Loucy (cell line): Measurements from ENCODE around the gene STX18.
"Not testable (repeated sequence)": the region's sequence is repeated elsewhere in the genome, so short reads cannot be mapped to it uniquely, and the experiment has no call there.

Experiments
- H2AFZ ChIP-seq: fragments of 200-600 bp; sonication (generic); 2 replicates; pipeline ENCODE4 v1.6.0; 2016; ENCODE audit warnings: antibody characterized with exemption, mild to moderate bottlenecking, low read length, moderate library complexity
- H3F3A ChIP-seq: fragments of 200-600 bp; 2 replicates; pipeline ENCODE4 v1.6.0; 2016; ENCODE audit warnings: antibody characterized with exemption, low read depth, mild to moderate bottlenecking
- H3K27me3 ChIP-seq: fragments of 200-600 bp; sonication (generic); 2 replicates; pipeline ENCODE4 v1.6.1; 2014; ENCODE audit warnings: low read length, mild to moderate bottlenecking; ENCODE audit not compliant: insufficient read depth, poor library complexity, severe bottlenecking
- H3K36me3 ChIP-seq: fragments of 200-600 bp; sonication (generic); 2 replicates; pipeline ENCODE4 v1.6.1; 2016; ENCODE audit warnings: low read length; ENCODE audit not compliant: insufficient read depth
- H3K4me1 ChIP-seq: fragments of 200-600 bp; sonication (generic); 2 replicates; pipeline ENCODE4 v1.5.1; 2014; ENCODE audit warnings: low read length, mild to moderate bottlenecking; ENCODE audit not compliant: insufficient read depth, poor library complexity, severe bottlenecking
- H3K4me2 ChIP-seq: fragments of 200-600 bp; sonication (generic); 2 replicates; pipeline ENCODE4 v1.6.0; 2014; ENCODE audit warnings: antibody characterized with exemption, low read length, low read depth, mild to moderate bottlenecking; ENCODE audit not compliant: poor library complexity, severe bottlenecking
- H3K4me3 ChIP-seq: fragments of 200-600 bp; sonication (generic); 2 replicates; pipeline ENCODE4 v1.5.1; 2014; ENCODE audit warnings: low read length, mild to moderate bottlenecking, mixed read lengths; ENCODE audit not compliant: poor library complexity, severe bottlenecking
- H3K79me2 ChIP-seq: fragments of 200-600 bp; sonication (generic); 2 replicates; pipeline ENCODE4 v1.6.1; 2014; ENCODE audit warnings: low read length; ENCODE audit not compliant: insufficient read depth
- H3K9ac ChIP-seq: fragments of 200-600 bp; sonication (generic); 2 replicates; pipeline ENCODE4 v1.6.0; 2014; ENCODE audit warnings: mild to moderate bottlenecking, low read depth, low read length, moderate library complexity; ENCODE audit not compliant: poor library complexity, severe bottlenecking
- H3K9me2 ChIP-seq: fragments of 200-600 bp; sonication (generic); replicated peaks from 2 replicates; pipeline ENCODE4 v1.6.1; 2016; ENCODE audit warnings: low read depth, low read length, mixed read lengths
- H3K9me3 ChIP-seq: fragments of 200-600 bp; sonication (generic); 2 replicates; pipeline ENCODE4 v1.6.1; 2014; ENCODE audit warnings: mild to moderate bottlenecking, antibody characterized with exemption, low read length, low read depth; ENCODE audit not compliant: insufficient read depth
- H4K20me1 ChIP-seq: fragments of 200-600 bp; sonication (generic); 2 replicates; pipeline ENCODE4 v1.6.0; 2014; ENCODE audit warnings: antibody characterized with exemption, low read length, mild to moderate bottlenecking; ENCODE audit not compliant: insufficient read depth, poor library complexity, severe bottlenecking
- EZH2phosphoT487 ChIP-seq: fragments of 200-600 bp; IDR thresholded peaks from 2 replicates; pipeline ENCODE4 v1.6.1; 2018; ENCODE audit warnings: antibody characterized with exemption, mild to moderate bottlenecking, moderate library complexity, borderline replicate concordance
- TF ChIP-seq, protein P1 (sequence below): fragments of 200-600 bp; sonication (generic); conservative IDR thresholded peaks from 2 replicates; pipeline ENCODE4 v1.5.1; 2014; ENCODE audit warnings: mild to moderate bottlenecking, antibody characterized with exemption, low read length

Gene STX18

DNA sequence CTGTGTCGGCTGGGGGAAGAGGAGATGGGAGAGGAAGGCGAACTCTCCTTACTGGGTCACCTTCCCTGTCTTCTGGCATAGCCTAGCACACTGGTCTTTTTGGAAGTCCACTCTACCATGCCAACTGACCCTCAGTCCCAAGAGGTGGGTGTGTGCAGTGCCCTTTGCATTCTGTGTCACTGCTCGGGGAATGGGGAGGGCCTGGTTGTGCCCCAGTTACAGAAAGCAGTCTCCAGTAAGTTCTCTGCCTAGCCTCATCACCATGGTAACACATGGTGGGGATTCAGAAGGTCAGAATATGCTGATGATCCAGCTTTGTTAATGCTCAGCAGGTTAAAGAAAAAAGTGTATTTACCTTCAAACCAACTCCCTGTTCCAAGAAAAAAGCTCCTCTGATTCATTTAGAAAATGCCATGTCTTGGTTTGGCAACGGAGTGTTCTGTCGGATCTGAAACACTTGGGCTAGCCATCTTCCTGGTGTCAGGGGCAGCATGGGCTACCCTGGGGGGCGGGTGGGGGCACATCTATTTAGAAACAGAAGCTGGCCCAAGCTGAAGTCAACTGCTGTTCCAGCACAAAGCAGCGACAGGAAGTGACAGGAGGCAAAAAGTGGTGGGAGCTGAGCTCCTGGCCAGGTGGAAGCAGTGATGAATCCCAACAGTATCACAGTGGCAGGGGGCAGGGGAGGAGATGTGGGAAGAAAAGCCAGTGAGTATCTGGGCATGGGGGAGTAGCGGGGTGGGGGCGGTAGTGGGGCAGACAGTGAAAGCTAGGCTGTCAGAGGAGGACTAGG lies 117.9 kb downstream of the STX18 start:
- no peak overlapping the region for H3K9ac ChIP-seq
- no peaks in the 10 kb centered on the region for H3K9me2 ChIP-seq
- no peak overlapping the region for H3K4me3 ChIP-seq
- H3K4me1 ChIP-seq = peaks cover under 1% of the 10 kb centered on the region
- no peaks in the 10 kb centered on the region for H4K20me1 ChIP-seq
- H3K4me2 ChIP-seq = no peak overlapping the region
- no peaks in the 10 kb centered on the region for H3F3A ChIP-seq
- TF ChIP-seq, protein P1, sequence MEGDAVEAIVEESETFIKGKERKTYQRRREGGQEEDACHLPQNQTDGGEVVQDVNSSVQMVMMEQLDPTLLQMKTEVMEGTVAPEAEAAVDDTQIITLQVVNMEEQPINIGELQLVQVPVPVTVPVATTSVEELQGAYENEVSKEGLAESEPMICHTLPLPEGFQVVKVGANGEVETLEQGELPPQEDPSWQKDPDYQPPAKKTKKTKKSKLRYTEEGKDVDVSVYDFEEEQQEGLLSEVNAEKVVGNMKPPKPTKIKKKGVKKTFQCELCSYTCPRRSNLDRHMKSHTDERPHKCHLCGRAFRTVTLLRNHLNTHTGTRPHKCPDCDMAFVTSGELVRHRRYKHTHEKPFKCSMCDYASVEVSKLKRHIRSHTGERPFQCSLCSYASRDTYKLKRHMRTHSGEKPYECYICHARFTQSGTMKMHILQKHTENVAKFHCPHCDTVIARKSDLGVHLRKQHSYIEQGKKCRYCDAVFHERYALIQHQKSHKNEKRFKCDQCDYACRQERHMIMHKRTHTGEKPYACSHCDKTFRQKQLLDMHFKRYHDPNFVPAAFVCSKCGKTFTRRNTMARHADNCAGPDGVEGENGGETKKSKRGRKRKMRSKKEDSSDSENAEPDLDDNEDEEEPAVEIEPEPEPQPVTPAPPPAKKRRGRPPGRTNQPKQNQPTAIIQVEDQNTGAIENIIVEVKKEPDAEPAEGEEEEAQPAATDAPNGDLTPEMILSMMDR = no peak
- TF ChIP-seq EZH2phosphoT487 = no peak
- no peaks in the 10 kb centered on the region for H3K9me3 ChIP-seq
- H3K79me2 ChIP-seq = no peaks in the 10 kb centered on the region
- no peaks in the 10 kb centered on the region for H3K27me3 ChIP-seq
- H3K36me3 ChIP-seq = peaks cover 22% of the 10 kb centered on the region; the same call in 1 of the 2 replicates
- no peak overlapping the region for H2AFZ ChIP-seq

DNA sequence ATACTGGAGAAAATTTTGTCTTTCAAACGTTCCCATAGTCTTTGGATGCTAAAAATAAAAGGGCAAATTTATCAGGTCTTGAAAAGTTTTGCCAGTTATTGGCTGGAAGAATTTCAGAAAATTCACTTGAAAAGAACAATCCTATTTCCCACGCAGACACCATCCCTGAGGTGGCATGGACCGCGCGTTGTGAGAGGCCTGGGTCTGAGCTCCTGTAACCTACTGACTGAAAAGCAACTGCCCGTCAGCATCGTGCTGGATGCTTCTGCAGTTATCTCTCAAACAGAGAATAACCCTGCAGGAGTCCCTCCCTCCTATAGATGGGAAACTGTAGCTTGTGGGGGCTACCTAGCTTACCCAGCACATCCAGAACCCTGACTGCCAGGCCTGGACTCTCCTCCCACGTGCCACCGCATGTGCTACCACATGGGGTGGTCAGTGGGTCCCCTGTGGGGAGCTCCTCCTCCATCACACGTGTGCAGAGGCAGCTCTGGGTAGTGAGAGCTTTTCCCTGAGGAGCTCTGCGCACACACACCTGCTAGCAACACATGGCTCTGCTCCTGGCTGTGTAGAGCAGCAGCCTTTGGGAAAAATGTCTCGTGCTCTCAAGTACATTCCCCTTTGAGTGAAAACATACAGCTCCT lies 118.9 kb downstream of the STX18 start:
- Histone ChIP-seq H3K9me3 (no peaks in the 10 kb centered on the region), H3F3A (no peaks in the 10 kb centered on the region), H3K4me3 (no peak overlapping the region), H4K20me1 (no peaks in the 10 kb centered on the region), H3K4me2 (no peak overlapping the region), H3K9ac (no peak overlapping the region), H3K4me1 (peaks cover 10% of the 10 kb centered on the region), H3K27me3 (no peaks in the 10 kb centered on the region), H2AFZ (no peak overlapping the region), H3K36me3 (peaks cover 26% of the 10 kb centered on the region; the same call in 1 of the 2 replicates), H3K9me2 (no peaks in the 10 kb centered on the region), H3K79me2 (no peaks in the 10 kb centered on the region)
- TF ChIP-seq, protein P1 = no peak
- TF ChIP-seq EZH2phosphoT487 = no peak

DNA sequence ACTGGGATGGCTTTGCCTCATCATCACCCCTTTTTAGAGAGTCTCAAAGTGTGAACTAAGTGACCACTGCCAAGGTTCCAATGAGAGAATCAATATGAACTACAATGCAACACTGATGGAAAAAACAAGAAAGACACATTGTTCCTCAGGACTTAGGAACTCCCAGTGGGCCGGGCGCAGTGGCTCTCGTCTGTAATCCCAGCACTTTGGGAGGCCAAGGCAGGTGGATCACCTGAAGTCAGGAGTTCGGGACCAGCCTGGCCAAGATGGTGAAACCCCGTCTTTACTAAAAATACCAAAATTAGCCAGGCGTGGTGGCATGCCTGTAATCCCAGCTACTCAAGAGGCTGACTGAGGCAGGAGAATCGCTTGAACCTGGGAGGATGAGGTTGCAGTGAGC lies 119.7 kb downstream of the STX18 start:
- H4K20me1 ChIP-seq, H2AFZ ChIP-seq, H3K79me2 ChIP-seq, H3K27me3 ChIP-seq, H3K9me3 ChIP-seq, H3F3A ChIP-seq, H3K9me2 ChIP-seq, H3K4me3 ChIP-seq, H3K4me2 ChIP-seq, H3K9ac ChIP-seq: not testable (repeated sequence)
- Histone ChIP-seq H3K36me3 (peaks cover 26% of the 10 kb centered on the region; the same call in 1 of the 2 replicates), H3K4me1 (peaks cover 14% of the 10 kb centered on the region)
